ENCODE data around the gene GP1BA.
A peak's percentile ranks its signal among the peaks of the same experiment; 100 is the strongest.
"Not testable (repeated sequence)": the region's sequence is repeated elsewhere in the genome, so short reads cannot be mapped to it uniquely, and the experiment has no call there.

GP1BA gene

DNA sequence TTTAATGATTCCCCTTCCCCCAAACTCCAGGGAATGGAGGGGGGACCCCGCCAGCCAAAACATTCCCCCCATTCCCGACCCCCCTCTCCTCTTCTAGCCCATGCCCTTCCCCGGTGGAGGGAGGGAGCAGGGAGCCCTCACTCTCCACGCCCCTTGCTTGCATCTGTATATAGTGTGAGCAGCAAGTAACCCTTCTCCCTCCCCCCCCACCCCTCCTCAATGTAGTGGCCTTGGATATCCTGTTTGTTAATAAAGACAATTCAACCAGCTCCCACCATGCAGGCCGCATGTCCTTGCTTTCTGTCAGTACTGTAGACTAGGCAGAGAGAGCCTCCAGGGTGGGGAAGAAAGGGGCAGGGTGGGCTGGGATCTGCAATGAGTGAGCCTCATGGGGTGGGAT lies 34.3 kb upstream of the GP1BA start:
- no peak for TF ChIP-seq POLR2A (IDR thresholded peaks at IDR 0.05; ENCODE audit: low read depth, low read length)
- DNase-seq (ENCODE audit: insufficient read length, low spot score) (no peak), FAIRE-seq (no peak)

DNA sequence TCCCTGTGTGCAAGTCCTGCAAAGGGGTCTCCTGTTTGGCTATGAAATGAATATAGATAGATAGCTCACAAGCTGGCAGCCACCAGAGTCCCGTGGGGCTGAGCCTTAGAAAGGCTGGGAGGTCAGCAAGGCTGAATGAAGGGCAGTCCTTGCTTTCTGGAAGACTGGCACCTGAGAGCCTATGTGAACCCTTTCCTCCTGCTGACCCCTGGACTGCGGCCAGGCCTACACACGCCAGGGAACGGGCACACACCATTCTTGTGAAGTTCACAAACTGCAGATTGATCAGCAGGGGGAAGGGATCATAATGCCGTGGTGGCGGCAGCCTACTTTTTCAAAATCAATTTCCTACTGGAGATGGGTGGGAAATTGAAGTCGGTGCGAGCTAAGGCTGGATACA lies 33.7 kb upstream of the GP1BA start:
- no peak for DNase-seq (ENCODE audit: insufficient read length, low spot score)
- no peak for FAIRE-seq
- no peak for TF ChIP-seq POLR2A (IDR thresholded peaks at IDR 0.05; ENCODE audit: low read depth, low read length)

DNA sequence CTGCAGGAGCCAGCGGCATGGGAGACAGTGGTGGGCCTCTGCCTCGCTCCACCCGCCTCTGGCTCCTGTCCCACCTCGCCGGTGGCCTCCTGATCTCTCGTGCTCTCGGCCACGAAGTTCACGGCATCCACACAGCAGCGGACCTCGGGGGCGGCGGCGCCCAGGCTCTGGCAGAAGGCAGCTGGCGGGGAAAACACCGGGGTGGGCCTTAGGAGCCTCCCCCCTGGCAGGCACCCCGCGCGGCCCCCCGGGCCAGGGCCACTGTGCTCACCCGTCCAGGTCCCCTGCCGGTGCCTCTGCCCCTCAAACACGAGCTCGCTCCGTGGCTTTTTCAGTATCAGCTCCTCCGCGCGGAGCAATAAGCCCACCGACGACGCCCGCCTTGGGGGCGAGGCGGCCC lies 33.1 kb upstream of the GP1BA start:
- FAIRE-seq (no peak), DNase-seq (ENCODE audit: insufficient read length, low spot score) (no peak)
- no peak for TF ChIP-seq POLR2A (IDR thresholded peaks at IDR 0.05; ENCODE audit: low read depth, low read length)

DNA sequence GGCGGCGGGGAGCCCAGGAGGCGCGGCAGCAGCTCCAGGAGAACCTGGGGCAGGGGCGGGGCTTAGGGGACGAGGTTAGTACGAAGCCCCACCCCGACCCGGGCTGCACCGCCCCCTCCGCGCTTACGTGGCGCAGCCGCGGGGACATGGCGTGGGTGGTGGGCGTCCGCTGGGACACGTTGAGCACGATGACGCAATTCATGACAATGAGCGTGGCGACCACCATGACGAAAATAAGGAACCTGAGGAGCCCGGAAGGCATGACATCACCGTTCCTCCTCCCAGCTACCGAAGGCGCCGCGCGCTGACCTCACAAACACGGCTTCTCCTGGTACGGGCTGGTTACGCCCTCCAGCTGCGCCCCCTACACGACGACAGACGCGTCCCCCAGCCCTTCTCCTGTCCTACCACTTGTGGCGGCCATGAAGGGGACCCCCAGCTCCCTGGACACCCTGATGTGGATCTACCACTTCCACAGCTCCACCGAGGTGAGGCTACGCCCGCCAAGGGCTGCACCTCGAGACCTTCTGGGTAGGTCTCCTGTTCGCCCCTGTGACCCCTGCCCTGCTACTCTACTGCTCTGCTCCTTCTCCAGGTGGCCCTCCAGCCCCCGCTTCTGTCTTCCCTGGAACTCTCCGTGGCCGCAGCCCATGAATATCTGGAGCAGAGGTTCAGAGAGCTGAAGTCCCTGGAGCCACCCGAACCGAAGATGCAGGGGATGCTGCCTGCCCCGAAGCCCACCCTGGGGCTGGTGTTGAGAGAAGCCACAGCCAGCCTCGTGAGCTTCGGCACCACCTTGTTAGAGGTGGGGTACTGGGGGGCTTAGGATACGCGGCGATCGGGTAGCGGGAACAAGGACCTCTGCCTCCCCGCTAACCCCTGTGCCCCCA lies 32.5 kb upstream of the GP1BA start, which contains the start of gene C17orf107:
Gene C17orf107 (plus strand): TSS at position 196 of the 890 bp plus-strand sequence. CDS start 227 bp downstream, at position 423.
- TF ChIP-seq POLR2A (IDR thresholded peaks at IDR 0.05; ENCODE audit: low read depth, low read length) = no peak
- DNase-seq (ENCODE audit: insufficient read length, low spot score) (no peak), FAIRE-seq (no peak)

DNA sequence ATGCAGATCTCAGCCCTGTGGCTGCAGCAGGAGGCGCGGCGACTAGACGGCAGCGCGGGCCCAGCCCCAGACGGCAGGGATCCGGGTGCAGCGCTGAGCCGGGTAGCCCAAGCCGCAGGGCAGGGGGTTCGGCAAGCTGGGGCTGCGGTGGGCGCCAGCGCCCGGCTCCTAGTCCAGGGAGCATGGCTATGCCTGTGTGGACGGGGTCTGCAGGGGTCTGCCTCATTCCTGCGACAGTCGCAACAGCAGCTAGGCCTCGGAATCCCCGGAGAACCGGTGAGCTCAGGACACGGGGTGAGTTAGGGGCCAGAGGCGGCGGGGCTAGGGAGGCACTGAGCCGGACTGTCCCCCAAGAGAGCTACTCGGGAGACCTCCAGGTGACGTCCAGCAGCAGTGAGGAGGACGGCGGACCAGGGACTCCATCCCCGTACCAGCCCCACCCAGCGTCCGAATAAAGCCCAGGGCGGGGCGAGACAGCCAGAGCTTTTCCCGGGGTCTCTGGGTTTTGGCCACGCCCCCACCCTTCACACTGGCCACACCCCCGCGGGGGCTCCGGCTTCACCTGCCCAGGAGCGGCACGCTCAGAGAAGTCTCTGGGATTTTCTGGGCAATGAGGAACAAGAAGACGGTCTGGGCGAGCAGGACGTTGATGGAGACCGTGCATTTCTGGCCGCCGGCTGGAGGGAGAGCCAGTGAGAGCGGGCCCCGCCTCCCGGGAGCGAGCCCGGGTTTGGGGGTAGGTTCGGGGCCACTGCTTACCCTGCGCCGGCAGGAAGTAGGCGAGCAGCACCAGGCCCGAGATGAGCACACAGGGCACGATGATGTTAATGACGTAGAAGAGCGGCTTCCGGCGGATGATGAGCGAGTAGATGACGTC lies 31.6 kb upstream of the GP1BA start:
- FAIRE-seq (no peak), DNase-seq (ENCODE audit: insufficient read length, low spot score) (no peak)
- TF ChIP-seq POLR2A (IDR thresholded peaks at IDR 0.05; ENCODE audit: low read depth, low read length) = no peak

DNA sequence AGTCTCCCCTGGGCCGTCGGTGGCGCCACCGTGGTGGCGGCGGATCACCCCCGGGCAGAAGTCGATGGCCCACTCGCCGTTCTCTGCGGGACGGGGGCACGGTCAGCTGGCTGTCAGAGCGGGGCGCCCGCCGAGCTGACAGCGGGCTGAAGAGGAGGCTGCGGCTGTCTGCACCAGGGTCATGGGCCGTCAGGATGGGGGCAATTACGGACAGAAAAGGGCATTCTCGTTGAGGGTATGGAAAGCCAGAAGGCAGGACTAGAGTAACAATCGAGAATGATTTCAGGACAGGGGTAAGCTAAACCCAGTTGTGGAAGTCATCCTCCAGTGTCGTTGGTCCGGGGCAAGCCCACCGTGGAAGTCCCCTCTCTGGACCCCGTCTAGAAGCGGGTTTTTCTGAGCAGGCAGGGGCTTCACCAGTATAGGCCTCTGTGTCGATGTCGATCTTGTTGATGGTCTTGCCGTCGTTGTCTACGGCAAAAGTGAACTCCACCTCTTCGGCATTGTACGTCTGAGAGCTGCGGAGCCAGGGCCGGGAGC lies 30.9 kb upstream of the GP1BA start:
- FAIRE-seq = no peak
- no peak for DNase-seq (ENCODE audit: insufficient read length, low spot score)
- no peak for TF ChIP-seq POLR2A (IDR thresholded peaks at IDR 0.05; ENCODE audit: low read depth, low read length)

DNA sequence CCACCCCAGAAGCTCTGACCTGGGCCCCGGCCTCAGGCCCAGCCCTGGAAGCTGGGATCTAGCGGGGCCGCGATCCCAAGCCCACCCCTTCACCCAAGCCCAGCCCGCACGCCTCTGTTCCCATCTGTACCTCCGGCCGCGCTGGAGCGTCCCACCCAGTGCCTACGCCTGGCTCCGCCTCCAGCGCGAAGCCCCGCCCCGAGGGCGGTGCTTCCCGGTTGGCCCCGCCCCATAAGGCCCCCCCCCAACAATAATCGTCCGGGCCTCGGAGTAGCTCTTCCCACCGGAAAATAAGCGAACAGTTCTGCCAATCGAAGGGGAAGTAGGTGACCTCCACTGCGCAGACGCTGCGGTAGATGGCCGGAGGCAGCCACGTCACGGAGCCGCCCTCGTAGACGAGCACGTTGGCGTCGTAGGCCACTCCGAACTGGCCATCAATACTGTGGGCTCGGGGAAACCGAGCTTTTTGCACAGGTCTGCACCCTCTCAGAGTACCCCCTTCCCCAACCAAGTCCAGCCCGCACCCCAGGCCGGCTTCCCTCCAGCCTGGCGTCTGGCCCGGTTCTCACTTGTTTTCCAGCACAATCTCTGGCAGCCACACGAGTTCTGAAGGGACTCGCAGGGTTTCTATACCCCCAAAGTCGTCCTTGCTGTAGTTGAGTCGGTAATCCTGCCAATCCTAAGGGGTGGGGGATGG lies 30.3 kb upstream of the GP1BA start:
- no peak for TF ChIP-seq POLR2A (IDR thresholded peaks at IDR 0.05; ENCODE audit: low read depth, low read length)
- DNase-seq (ENCODE audit: insufficient read length, low spot score) (no peak), FAIRE-seq (no peak)

DNA sequence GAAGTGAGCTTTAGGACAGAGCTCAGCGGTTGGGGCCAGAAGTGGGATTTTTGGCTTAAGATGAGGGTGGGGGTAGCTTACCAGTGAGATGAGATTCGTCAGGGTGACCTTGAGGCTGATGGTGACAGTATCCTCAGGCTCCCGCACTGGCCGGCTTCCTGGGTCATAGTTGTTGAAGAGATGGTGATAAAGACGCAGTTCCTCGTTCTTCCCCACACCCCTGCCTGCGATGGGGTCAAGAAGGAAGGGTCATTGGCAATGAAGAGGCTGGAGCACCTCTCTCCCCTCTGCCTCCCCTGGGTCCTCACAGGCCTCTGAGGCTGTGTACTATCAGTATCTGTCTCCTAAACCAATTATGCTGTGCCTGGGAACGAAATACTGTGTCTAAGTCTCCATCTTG lies 29.5 kb upstream of the GP1BA start:
- TF ChIP-seq POLR2A (IDR thresholded peaks at IDR 0.05; ENCODE audit: low read depth, low read length) = no peak
- DNase-seq (ENCODE audit: insufficient read length, low spot score) = no peak
- no peak for FAIRE-seq

DNA sequence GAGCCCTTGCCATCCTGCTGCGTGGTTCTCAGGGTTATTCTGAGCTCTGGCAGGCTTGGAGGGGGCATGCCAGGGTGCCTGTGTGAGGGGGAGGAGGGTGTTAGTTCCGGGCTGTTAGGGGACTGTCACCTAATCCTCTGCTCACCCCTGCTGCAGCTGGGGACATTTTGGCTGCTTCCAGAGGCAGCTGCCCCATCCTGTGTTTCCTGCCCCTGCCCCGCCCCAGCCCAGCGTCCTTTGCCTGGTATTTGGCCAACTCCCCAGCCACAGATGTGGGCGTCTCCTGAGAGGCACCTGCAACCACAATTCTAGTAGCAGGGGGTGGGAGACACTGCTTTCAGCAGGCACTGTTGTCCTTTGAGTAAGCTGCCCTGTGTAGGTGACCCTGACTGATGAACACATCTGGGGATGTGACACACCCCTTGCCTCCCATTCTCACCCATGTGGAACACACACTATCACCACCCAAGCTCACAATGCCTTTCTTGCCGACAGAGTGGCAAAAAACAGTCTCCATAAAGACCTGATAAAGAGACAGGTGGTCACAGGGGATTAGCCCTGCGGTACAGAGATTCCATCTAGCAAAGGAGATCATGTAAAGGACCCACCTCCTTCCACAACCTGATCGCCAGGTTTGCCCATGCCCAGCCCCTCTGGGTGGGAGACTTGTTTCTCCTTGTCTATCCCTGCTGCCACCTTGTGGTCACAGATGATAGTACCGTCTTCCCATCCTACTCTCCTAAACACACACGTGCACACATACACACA lies 28.8 kb upstream of the GP1BA start, which contains the start of gene CHRNE:
Gene CHRNE (minus strand): TSS at position 48 of the 768 bp plus-strand sequence. CDS start 35 bp downstream, at position 13.
- DNase-seq (ENCODE audit: insufficient read length, low spot score) (peak; percentile 52), FAIRE-seq (peak; percentile 30)
- no peak for TF ChIP-seq POLR2A (IDR thresholded peaks at IDR 0.05; ENCODE audit: low read depth, low read length)

DNA sequence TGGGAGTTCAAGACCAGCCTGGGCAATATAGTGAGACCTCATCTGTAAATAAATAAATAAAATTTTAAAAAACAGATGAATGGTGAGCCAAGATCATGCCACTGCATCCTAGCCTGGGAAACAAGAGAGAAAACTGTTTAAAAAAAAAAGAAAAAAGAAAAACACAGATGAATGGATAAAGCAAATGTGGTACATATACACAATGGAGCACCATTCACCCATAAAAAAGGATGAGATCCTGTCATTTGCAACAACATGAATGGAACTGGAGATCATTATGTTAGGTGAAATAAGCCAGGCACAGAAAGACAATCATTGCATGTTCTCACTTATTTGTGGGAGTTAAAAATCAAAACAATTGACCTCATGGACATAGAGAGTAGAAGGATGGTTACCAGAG lies 25.4 kb upstream of the GP1BA start:
- not testable (repeated sequence) for FAIRE-seq; DNase-seq (ENCODE audit: insufficient read length, low spot score)

DNA sequence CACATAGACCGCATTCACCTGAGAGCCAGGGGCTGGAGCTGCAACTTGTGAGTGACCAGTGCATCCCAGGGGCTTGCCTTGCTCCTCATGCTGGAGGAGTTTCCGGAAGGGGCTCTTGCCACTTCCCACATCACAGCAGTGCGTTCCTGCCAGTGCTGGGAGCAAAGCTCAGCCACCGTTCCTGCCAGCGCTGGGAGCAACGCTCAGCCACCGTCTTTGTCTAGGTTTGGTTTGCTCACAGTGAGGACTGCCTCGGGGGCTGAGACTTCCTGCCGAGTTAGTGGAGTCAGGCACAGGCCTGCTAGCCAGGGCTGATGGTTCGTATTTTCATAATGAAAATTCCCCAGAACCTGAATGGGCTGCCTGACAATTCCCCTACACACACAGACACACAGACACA lies 23.8 kb upstream of the GP1BA start:
- no peak for TF ChIP-seq POLR2A (IDR thresholded peaks at IDR 0.05; ENCODE audit: low read depth, low read length)
- FAIRE-seq (no peak), DNase-seq (ENCODE audit: insufficient read length, low spot score) (no peak)

DNA sequence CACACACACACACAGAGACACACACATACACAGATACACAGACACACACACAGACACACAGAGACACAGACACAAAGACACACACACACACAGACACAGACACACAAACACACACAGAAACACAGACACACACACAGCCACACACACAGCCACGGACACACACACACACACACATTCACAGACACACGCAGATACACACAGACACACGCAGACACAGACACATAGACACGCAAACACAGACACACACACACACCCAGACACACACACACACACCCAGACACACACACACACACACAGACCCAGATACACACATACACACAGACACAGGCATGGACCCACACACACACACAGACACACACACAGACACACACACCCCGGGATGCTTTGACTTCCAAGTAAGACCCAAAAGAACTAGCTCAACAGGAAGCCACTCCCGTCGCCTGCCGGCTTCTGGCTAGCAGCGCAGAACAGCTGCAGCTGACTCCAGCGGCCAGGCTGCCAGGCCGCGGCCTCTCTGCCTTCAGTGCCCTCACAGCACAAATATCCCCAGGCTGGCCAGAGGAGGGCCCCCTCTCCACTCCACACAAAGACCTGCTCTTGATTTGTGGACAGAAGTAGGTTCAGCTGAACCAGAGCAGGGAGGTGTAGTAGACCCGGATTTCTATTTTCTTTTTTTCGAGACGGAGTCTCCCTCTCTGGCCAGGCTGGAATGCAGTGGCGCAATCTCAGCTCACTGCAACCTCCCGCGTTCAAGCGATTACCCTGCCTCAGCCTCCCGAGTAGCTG lies 23.2 kb upstream of the GP1BA start:
- FAIRE-seq = no peak
- TF ChIP-seq POLR2A (IDR thresholded peaks at IDR 0.05; ENCODE audit: low read depth, low read length) = no peak
- peak; percentile 85 for DNase-seq (ENCODE audit: insufficient read length, low spot score)

Data from H54 (cell line).